Activated CD4-positive, CD25-positive, alpha-beta regulatory T cell treated with anti-CD3 and anti-CD28 coated beads, Interleukin-2, amount 50 U/mL, for 72 hours (primary cell): ENCODE results near the gene PTPRK.

Experiments
- DNase-seq: peaks from one replicate; pipeline ENCODE4 v3.0.0; 2021

PTPRK gene

GRCh38 chr6:128520436-128521281 lies at the start of gene PTPRK:
TSS of gene PTPRK (minus strand) at chr6:128520599. CDS start at chr6:128520358, 241 bp downstream.
- peak; percentile 78 for DNase-seq

- DNase-seq: no peak
These were observed 46.6 kb upstream of the PTPRK start for GRCh38 chr6:128567029-128567428.

GRCh38 chr6:128560966-128561365 lies 40.6 kb upstream of the PTPRK start:
- no peak for DNase-seq

GRCh38 chr6:128558924-128559323 lies 38.5 kb upstream of the PTPRK start:
- no peak for DNase-seq

GRCh38 chr6:128558021-128558420 lies 37.6 kb upstream of the PTPRK start:
- DNase-seq: no peak

- DNase-seq: no peak
These were observed 36.7 kb upstream of the PTPRK start for GRCh38 chr6:128557081-128557480.

GRCh38 chr6:128554302-128554701 lies 33.9 kb upstream of the PTPRK start:
- DNase-seq: no peak

GRCh38 chr6:128541261-128541660 lies 20.9 kb upstream of the PTPRK start:
- DNase-seq: no peak

GRCh38 chr6:128538763-128539162 lies 18.4 kb upstream of the PTPRK start:
- DNase-seq: no peak

GRCh38 chr6:128532827-128533226 lies 12.4 kb upstream of the PTPRK start:
- DNase-seq: no peak

- DNase-seq: no peak
These were observed 11.7 kb upstream of the PTPRK start for GRCh38 chr6:128532136-128532535.

- no peak for DNase-seq
These were observed 11.3 kb upstream of the PTPRK start for GRCh38 chr6:128531696-128532095.

GRCh38 chr6:128528241-128528640 lies 7.8 kb upstream of the PTPRK start:
- DNase-seq: no peak

- no peak for DNase-seq
These were observed 7.0 kb upstream of the PTPRK start for GRCh38 chr6:128527375-128527774.

GRCh38 chr6:128526152-128526914 lies 5.9 kb upstream of the PTPRK start:
- no peak for DNase-seq

GRCh38 chr6:128525406-128525805 lies 5.0 kb upstream of the PTPRK start:
- no peak for DNase-seq

- DNase-seq: no peak
These were observed 858 bp upstream of the PTPRK start for GRCh38 chr6:128521282-128521632.

GRCh38 chr6:128519931-128520435 lies 416 bp downstream of the PTPRK start:
- DNase-seq: peak; percentile 31

GRCh38 chr6:128519132-128519930 lies 1.1 kb downstream of the PTPRK start:
- DNase-seq: peak; percentile 34

- no peak for DNase-seq
These were observed 1.8 kb downstream of the PTPRK start for GRCh38 chr6:128518434-128519131.

GRCh38 chr6:128517124-128517523 lies 3.3 kb downstream of the PTPRK start:
- DNase-seq: no peak

GRCh38 chr6:128516514-128516898 lies 3.9 kb downstream of the PTPRK start:
- DNase-seq: no peak
